ENCODE results near the gene EYS.

DNA sequence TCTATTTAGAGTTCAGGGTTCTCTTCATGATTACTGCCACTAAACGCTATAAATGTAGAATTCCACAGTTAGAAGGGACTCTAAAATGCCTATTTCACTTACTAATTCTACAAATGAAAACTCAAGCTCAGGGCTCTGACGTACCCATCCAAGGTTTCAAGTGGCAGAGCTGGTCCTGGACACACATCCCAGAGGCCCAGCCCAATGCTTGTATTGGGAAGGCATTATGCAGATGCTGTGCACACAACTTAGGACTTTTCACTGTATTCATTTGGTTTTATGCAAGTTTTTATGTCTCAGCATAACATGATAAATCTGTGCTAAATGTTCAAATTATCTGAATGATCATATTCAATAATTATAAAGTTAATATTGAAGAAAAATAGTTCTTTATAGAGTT, 1761.0 kb downstream of the EYS start:
- TF ChIP-seq RAD21 (CRISPR knock-in tag; IDR thresholded peaks at IDR 0.05), result no peak
- no peak for TF ChIP-seq SRSF4 (IDR thresholded peaks at IDR 0.05; ENCODE audit: low read depth, low read length, poor library complexity, severe bottlenecking)
- TF ChIP-seq, protein P1, sequence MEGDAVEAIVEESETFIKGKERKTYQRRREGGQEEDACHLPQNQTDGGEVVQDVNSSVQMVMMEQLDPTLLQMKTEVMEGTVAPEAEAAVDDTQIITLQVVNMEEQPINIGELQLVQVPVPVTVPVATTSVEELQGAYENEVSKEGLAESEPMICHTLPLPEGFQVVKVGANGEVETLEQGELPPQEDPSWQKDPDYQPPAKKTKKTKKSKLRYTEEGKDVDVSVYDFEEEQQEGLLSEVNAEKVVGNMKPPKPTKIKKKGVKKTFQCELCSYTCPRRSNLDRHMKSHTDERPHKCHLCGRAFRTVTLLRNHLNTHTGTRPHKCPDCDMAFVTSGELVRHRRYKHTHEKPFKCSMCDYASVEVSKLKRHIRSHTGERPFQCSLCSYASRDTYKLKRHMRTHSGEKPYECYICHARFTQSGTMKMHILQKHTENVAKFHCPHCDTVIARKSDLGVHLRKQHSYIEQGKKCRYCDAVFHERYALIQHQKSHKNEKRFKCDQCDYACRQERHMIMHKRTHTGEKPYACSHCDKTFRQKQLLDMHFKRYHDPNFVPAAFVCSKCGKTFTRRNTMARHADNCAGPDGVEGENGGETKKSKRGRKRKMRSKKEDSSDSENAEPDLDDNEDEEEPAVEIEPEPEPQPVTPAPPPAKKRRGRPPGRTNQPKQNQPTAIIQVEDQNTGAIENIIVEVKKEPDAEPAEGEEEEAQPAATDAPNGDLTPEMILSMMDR (CRISPR knock-in tag; IDR thresholded peaks at IDR 0.05), result no peak
- TF ChIP-seq, protein P2, sequence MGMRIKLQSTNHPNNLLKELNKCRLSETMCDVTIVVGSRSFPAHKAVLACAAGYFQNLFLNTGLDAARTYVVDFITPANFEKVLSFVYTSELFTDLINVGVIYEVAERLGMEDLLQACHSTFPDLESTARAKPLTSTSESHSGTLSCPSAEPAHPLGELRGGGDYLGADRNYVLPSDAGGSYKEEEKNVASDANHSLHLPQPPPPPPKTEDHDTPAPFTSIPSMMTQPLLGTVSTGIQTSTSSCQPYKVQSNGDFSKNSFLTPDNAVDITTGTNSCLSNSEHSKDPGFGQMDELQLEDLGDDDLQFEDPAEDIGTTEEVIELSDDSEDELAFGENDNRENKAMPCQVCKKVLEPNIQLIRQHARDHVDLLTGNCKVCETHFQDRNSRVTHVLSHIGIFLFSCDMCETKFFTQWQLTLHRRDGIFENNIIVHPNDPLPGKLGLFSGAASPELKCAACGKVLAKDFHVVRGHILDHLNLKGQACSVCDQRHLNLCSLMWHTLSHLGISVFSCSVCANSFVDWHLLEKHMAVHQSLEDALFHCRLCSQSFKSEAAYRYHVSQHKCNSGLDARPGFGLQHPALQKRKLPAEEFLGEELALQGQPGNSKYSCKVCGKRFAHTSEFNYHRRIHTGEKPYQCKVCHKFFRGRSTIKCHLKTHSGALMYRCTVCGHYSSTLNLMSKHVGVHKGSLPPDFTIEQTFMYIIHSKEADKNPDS (CRISPR knock-in tag; IDR thresholded peaks at IDR 0.05), result no peak
- no peak for TF ChIP-seq POLR2A (IDR thresholded peaks at IDR 0.05; ENCODE audit: insufficient read depth in 1 of 2, low read depth in 2 of 2, low read length in 2 of 2)
- no peak for TF ChIP-seq POLR2AphosphoS5 (IDR thresholded peaks at IDR 0.05; ENCODE audit: low read depth, low read length)
- no peak for TF ChIP-seq HOXD1 (CRISPR knock-in tag; IDR thresholded peaks at IDR 0.05)
- no peak for TF ChIP-seq TOE1 (CRISPR knock-in tag; IDR thresholded peaks at IDR 0.05)
- no peak for TF ChIP-seq BRD4 (CRISPR knock-in tag; IDR thresholded peaks at IDR 0.05)

Measured in HepG2 (cell line).